GM23248 (cell line): ENCODE results near the gene WDR87.

Experiments
- EZH2 ChIP-seq: fragments of 200-600 bp; sonication (generic); IDR thresholded peaks from 2 replicates; pipeline ENCODE4 v1.6.1; 2018; ENCODE audit warnings: antibody characterized with exemption, mild to moderate bottlenecking; ENCODE audit not compliant: insufficient read depth, poor library complexity, severe bottlenecking
- EZH2phosphoT487 ChIP-seq: fragments of 200-600 bp; sonication (generic); IDR thresholded peaks from 2 replicates; pipeline ENCODE4 v1.6.1; 2018; ENCODE audit warnings: antibody characterized with exemption, moderate library complexity, mild to moderate bottlenecking, low read depth; ENCODE audit not compliant: insufficient read depth

GRCh38 chr19:37932985-37933936 is 26.9 kb upstream of the WDR87 start:
- TF ChIP-seq EZH2 (no peak), EZH2phosphoT487 (no peak)
